ENCODE measurements around the gene PTPRK. TPM values are rescaled to one million over a fixed set of nuclear protein-coding genes. Genes with fewer than 3 reads are reported as not detected.

Gene PTPRK
- polyA plus RNA-seq, 1 experiment, result 37.8 TPM

DNA sequence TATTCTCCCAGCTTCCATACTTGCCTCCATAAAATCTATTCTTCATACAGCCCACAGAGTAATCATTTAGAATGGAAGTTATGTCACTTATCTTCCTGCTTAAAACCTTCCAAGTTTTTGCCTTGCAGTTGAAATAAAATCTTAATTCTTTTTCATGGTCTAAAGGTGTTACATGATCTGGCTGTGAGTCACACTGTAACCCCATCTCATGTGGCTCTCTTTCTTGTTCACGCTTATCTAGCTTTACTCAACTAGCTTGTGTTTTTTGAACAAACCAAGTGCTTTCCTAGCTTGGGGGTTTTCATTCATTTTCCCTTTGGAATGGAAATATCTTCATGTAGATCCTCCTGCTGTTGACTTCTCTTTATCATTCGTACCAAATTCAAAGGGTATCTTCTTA lies 596.0 kb downstream of the PTPRK start:
- no peak for DNase-seq (ENCODE audit: low read depth, low spot score)
- CTCF ChIA-PET, result no interaction called here
- POLR2A ChIA-PET, result no interaction called here

DNA sequence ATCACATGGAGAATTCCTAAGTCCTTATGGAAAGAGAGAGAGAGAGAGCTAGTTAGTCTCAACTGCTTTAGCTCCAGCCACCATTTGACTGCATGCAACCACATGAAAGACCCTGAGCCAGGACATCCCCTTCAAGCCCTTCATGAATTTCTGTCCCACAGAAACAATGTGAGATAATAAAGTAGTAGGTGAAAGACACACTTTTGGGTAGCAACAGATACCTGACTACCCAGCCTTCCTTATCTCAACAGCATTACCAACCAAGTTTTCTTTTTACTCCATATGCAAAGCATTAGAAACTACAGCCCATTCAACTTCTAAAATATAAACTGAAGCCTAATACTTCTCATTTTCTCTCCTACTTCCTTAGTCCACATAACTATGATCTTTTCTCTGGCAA lies 596.4 kb downstream of the PTPRK start:
- Histone ChIP-seq H3K27ac (ENCODE audit: low read depth, low read length) (no peak overlapping the region), H3K9me3 (ENCODE audit: control insufficient read depth, insufficient read depth, low read length) (peaks cover 4% of the 10 kb centered on the region), H3K4me3 (ENCODE audit: low read depth, low read length) (no peak overlapping the region), H3K27me3 (ENCODE audit: control insufficient read depth, insufficient read depth, low read length) (peaks cover 6% of the 10 kb centered on the region)
- TF ChIP-seq CTCF (IDR thresholded peaks at IDR 0.05; ENCODE audit: low read depth, low read length), result no peak
- no peak for DNase-seq (ENCODE audit: low read depth, low spot score)
- CTCF ChIA-PET, result no interaction called here
- POLR2A ChIA-PET, result no interaction called here

More for the DNA sequence above, 596.0 kb downstream of the PTPRK start:
- Histone ChIP-seq H3K27me3 (ENCODE audit: control insufficient read depth, insufficient read depth, low read length) (peaks cover 6% of the 10 kb centered on the region), H3K27ac (ENCODE audit: low read depth, low read length) (no peak overlapping the region), H3K4me3 (ENCODE audit: low read depth, low read length) (no peak overlapping the region), H3K9me3 (ENCODE audit: control insufficient read depth, insufficient read depth, low read length) (peaks cover 4% of the 10 kb centered on the region)
- TF ChIP-seq CTCF (IDR thresholded peaks at IDR 0.05; ENCODE audit: low read depth, low read length), result no peak

DNA sequence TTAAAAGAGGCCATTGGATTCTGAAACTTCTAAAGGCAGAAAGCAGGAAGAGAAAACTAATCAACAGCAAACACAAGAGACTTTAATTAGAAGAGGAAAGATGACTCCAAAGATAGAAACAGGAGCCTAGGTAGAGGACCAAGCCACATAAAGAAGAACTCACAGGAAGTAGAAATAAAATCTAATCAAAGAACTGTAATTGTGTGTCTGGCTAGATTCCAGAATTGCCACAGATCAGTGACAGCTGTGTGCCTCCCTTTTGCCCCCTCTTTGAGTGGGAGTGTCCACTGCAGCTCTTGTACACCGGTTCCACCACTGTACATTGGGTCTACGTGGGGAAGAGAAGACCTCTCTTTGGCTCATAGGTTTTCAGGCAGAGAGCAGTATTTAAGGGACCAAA lies 597.3 kb downstream of the PTPRK start:
- POLR2A ChIA-PET, result no interaction called here
- TF ChIP-seq CTCF (IDR thresholded peaks at IDR 0.05; ENCODE audit: low read depth, low read length), result no peak
- CTCF ChIA-PET, result no interaction called here

DNA sequence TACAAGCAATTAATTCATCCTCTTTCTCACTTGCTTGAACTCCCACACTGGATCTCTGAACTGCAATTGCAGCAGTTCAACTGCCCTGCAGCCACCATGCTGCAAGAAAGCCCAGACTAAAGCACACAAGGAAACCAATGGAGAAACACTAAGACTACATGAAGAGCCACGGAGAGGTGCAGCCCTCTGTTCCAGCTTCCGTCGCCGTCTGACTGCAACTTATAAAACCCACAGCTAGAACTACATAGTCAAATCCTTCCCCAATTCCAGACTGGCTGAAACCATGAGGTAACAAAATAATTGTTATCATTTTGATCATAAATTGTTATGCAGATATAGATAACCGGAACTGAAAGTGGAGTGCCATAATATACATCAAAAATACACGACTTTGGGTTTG lies 598.4 kb downstream of the PTPRK start:
- POLR2A ChIA-PET, result interaction anchor here (0.6 kb wide), 1 partner anchor 147 kb away, joined by 3 read pairs; no protein-coding TSS in a partner anchor
- peaks cover 4% of the 10 kb centered on the region for H3K9me3 ChIP-seq (ENCODE audit: control insufficient read depth, insufficient read depth, low read length)
- CTCF ChIA-PET, result no interaction called here
- H3K4me3 ChIP-seq (ENCODE audit: low read depth, low read length), result no peak overlapping the region
- H3K27me3 ChIP-seq (ENCODE audit: control insufficient read depth, insufficient read depth, low read length), result peaks cover 6% of the 10 kb centered on the region
- no peak for DNase-seq (ENCODE audit: low read depth, low spot score)
- no peak overlapping the region for H3K27ac ChIP-seq (ENCODE audit: low read depth, low read length)
- TF ChIP-seq CTCF (IDR thresholded peaks at IDR 0.05; ENCODE audit: low read depth, low read length), result no peak

More for the DNA sequence above, 597.3 kb downstream of the PTPRK start:
- no peak for DNase-seq (ENCODE audit: low read depth, low spot score)
- Histone ChIP-seq H3K27ac (ENCODE audit: low read depth, low read length) (no peak overlapping the region), H3K27me3 (ENCODE audit: control insufficient read depth, insufficient read depth, low read length) (peaks cover 6% of the 10 kb centered on the region), H3K9me3 (ENCODE audit: control insufficient read depth, insufficient read depth, low read length) (peaks cover 4% of the 10 kb centered on the region), H3K4me3 (ENCODE audit: low read depth, low read length) (no peak overlapping the region)

DNA sequence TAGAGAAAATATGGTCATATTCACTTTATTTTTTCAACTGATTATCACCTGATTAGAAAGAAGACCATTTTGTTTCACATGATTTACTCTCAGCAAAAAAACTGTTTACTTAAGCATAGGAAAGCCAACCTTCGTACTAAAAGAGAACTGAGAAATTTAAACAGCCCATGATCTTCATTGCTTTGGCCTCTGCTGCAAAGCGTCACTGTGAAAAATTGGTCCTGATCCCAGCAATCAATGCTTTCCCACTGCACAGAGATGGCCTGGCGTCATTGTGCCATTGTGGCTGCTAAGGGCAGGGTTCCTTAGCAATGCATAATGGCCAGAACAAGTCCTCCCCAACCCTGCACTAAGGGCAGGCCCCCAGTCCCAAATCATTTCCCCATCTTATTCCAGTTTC lies 599.6 kb downstream of the PTPRK start:
- no peak overlapping the region for H3K4me3 ChIP-seq (ENCODE audit: low read depth, low read length)
- ChIA-PET POLR2A (no interaction called here), CTCF (no interaction called here)
- DNase-seq (ENCODE audit: low read depth, low spot score), result no peak
- peaks cover 6% of the 10 kb centered on the region for H3K27me3 ChIP-seq (ENCODE audit: control insufficient read depth, insufficient read depth, low read length)
- H3K9me3 ChIP-seq (ENCODE audit: control insufficient read depth, insufficient read depth, low read length), result no peaks in the 10 kb centered on the region
- no peak overlapping the region for H3K27ac ChIP-seq (ENCODE audit: low read depth, low read length)
- TF ChIP-seq CTCF (IDR thresholded peaks at IDR 0.05; ENCODE audit: low read depth, low read length), result no peak
